GM23248 (cell line): Measurements from ENCODE around the gene CD6.

ENCODE experiments used
- EZH2 ChIP-seq: fragments of 200-600 bp; sonication (generic); IDR thresholded peaks from 2 replicates; pipeline ENCODE4 v1.6.1; 2018; ENCODE audit warnings: antibody characterized with exemption, mild to moderate bottlenecking; ENCODE audit not compliant: insufficient read depth, poor library complexity, severe bottlenecking
- EZH2phosphoT487 ChIP-seq: fragments of 200-600 bp; sonication (generic); IDR thresholded peaks from 2 replicates; pipeline ENCODE4 v1.6.1; 2018; ENCODE audit warnings: antibody characterized with exemption, moderate library complexity, mild to moderate bottlenecking, low read depth; ENCODE audit not compliant: insufficient read depth

- TF ChIP-seq EZH2phosphoT487 (no peak), EZH2 (no peak)
Observed at GRCh38 chr11:61062181-61062930, 90.9 kb downstream of the CD6 start.
